Mesenchymal stem cell (in vitro differentiated cells and primary cell): ENCODE results near the gene PITX2.

Experiments used
- DNase-seq: peaks from one replicate; pipeline ENCODE4 v3.0.0-alpha.2; 2013
- H2AFZ ChIP-seq: one replicate; pipeline ENCODE4 v1.6.1; 2013; ENCODE audit warnings: low read depth, mild to moderate bottlenecking, control low read depth, inconsistent platforms, low read length, moderate library complexity
- H2AK5ac ChIP-seq: 2 replicates; pipeline ENCODE4 v1.6.1; 2013; ENCODE audit warnings: low read length, moderate library complexity, mild to moderate bottlenecking, inconsistent platforms; ENCODE audit not compliant: severe bottlenecking
- H2BK120ac ChIP-seq: one replicate; pipeline ENCODE4 v1.6.1; 2013; ENCODE audit warnings: low read depth, mild to moderate bottlenecking, inconsistent platforms, low read length, moderate library complexity
- H2BK12ac ChIP-seq, 2 experiments: one replicate each; pipeline ENCODE4 v1.6.1; 2013; ENCODE audit warnings: inconsistent platforms in 2 of 2, low read length in 2 of 2, mild to moderate bottlenecking in 2 of 2, moderate library complexity in 2 of 2, control low read depth in 1 of 2
- H2BK15ac ChIP-seq: one replicate; pipeline ENCODE4 v1.6.1; 2013; ENCODE audit warnings: mild to moderate bottlenecking, low read depth, inconsistent platforms; ENCODE audit not compliant: poor library complexity, severe bottlenecking
- H2BK5ac ChIP-seq: 2 replicates; pipeline ENCODE4 v1.6.1; 2013; ENCODE audit warnings: low read depth, mild to moderate bottlenecking, low read length, control low read depth, inconsistent platforms; ENCODE audit not compliant: poor library complexity, severe bottlenecking
- H3K14ac ChIP-seq, 2 experiments: one replicate each; pipeline ENCODE4 v1.6.1; 2013; ENCODE audit warnings: inconsistent platforms in 2 of 2, low read length in 2 of 2, control low read depth in 1 of 2, mild to moderate bottlenecking in 1 of 2, moderate library complexity in 1 of 2
- H3K18ac ChIP-seq, 2 experiments: one replicate each; pipeline ENCODE4 v1.6.1; 2013; ENCODE audit warnings: inconsistent platforms in 2 of 2, low read length in 2 of 2, control low read depth in 1 of 2, low read depth in 1 of 2, mild to moderate bottlenecking in 1 of 2
- H3K23ac ChIP-seq, 2 experiments: one replicate each; pipeline ENCODE4 v1.6.1; 2013; ENCODE audit warnings: inconsistent platforms in 2 of 2, low read length in 2 of 2, mild to moderate bottlenecking in 2 of 2, moderate library complexity in 2 of 2, control low read depth in 1 of 2
- H3K27ac ChIP-seq: 2 replicates; pipeline ENCODE4 v1.5.1; 2013; ENCODE audit warnings: mild to moderate bottlenecking, moderate library complexity, low read length, control low read depth, inconsistent platforms; ENCODE audit not compliant: poor library complexity, severe bottlenecking
- H3K27me3 ChIP-seq, 2 experiments: 2 replicates each; pipeline versions ENCODE4 v1.6.1 to v1.7.0; 2013; ENCODE audit warnings: low read length in 2 of 2, mild to moderate bottlenecking in 2 of 2, moderate library complexity in 2 of 2, control low read depth in 1 of 2, inconsistent platforms in 1 of 2; ENCODE audit not compliant: control insufficient read depth in 1 of 2, insufficient read depth in 1 of 2
- H3K36me3 ChIP-seq, 2 experiments: 2 replicates each; pipeline versions ENCODE4 v1.6.1 to v1.7.0; 2013; ENCODE audit warnings: low read length in 2 of 2, control low read depth in 1 of 2, inconsistent platforms in 1 of 2, low read depth in 1 of 2, mild to moderate bottlenecking in 1 of 2; ENCODE audit not compliant: insufficient read depth in 2 of 2, control insufficient read depth in 1 of 2
- H3K4ac ChIP-seq, 2 experiments: one replicate each; pipeline ENCODE4 v1.6.1; 2013; ENCODE audit warnings: inconsistent platforms in 2 of 2, low read length in 2 of 2, mild to moderate bottlenecking in 2 of 2, moderate library complexity in 2 of 2, control low read depth in 1 of 2, low read depth in 1 of 2
- H3K4me1 ChIP-seq: 2 replicates; pipeline ENCODE4 v1.6.1; 2013; ENCODE audit warnings: low read depth, low read length, control low read depth; ENCODE audit not compliant: control insufficient read depth, insufficient read depth
- H3K4me2 ChIP-seq: 2 replicates; pipeline ENCODE4 v1.6.1; 2013; ENCODE audit warnings: low read length, mild to moderate bottlenecking, inconsistent platforms; ENCODE audit not compliant: poor library complexity, severe bottlenecking
- H3K4me3 ChIP-seq, 2 experiments: 2 replicates each; pipeline versions ENCODE4 v1.5.1 to v1.7.0; 2013; ENCODE audit warnings: low read length in 2 of 2, mild to moderate bottlenecking in 2 of 2, control low read depth in 1 of 2, low read depth in 1 of 2; ENCODE audit not compliant: insufficient read depth in 1 of 2
- H3K79me1 ChIP-seq: replicated peaks from 2 replicates; pipeline ENCODE4 v1.6.1; 2013; ENCODE audit warnings: mild to moderate bottlenecking, control low read depth, low read length, inconsistent platforms; ENCODE audit not compliant: poor library complexity, severe bottlenecking
- H3K9ac ChIP-seq: 2 replicates; pipeline ENCODE4 v1.7.0; 2013; ENCODE audit warnings: mild to moderate bottlenecking, low read length, moderate library complexity
- H3K9me3 ChIP-seq: 2 replicates; pipeline ENCODE4 v1.7.0; 2013; ENCODE audit warnings: mild to moderate bottlenecking, low read length; ENCODE audit not compliant: control insufficient read depth
- H4K8ac ChIP-seq: one replicate; pipeline ENCODE4 v1.6.1; 2013; ENCODE audit warnings: inconsistent platforms, mild to moderate bottlenecking, low read length, moderate library complexity
- H4K91ac ChIP-seq: one replicate; pipeline ENCODE4 v1.6.1; 2013; ENCODE audit warnings: mild to moderate bottlenecking, low read length, inconsistent platforms
- WGBS: methylation state at CpG from one replicate; pipeline ENCODE4 v1.1.7; 2013; ENCODE audit warnings: mixed read lengths; 5-methylcytosine and 5-hydroxymethylcytosine counted together

Gene PITX2

DNA sequence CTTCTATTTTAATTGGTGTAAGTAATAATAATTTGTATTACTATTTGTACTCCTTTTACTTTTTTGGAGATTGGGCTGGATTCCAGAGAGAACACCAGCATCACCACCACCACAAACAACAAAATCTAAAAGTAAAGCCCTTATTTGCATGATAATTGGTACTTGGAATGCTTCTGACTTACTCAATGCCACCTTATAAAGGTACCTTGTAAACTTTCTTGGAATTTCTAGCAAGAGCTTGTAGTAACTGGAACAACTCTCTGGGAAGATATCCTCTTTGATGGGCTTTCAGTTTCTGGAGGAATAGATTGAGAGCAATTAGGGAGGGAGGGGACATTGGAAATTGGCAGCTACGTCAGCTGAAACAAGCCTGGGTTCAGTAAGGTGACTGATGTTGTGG, 20.2 kb upstream of the PITX2 start:
- Histone ChIP-seq H2BK5ac (no peak overlapping the region), H3K23ac (no peak overlapping the region), H3K4ac (no peak overlapping the region), H2AK5ac (no peak overlapping the region), H3K14ac (no peak overlapping the region), H3K9me3 (no peaks in the 10 kb centered on the region), H3K18ac (no peak overlapping the region), H3K79me1 (no peaks in the 10 kb centered on the region), H3K27ac (no peak overlapping the region), H3K4me1 (peaks cover 7% of the 10 kb centered on the region), H3K4me2 (no peak overlapping the region), H4K8ac (no peak overlapping the region), H4K91ac (no peak overlapping the region), H3K9ac (no peak overlapping the region), H2BK12ac (no peak overlapping the region), H3K4me3 (no peak overlapping the region), H2BK120ac (no peak overlapping the region), H3K36me3 (no peaks in the 10 kb centered on the region), H2AFZ (no peak overlapping the region), H2BK15ac (no peak overlapping the region), H3K27me3 (peaks cover 35 to 70% of the 10 kb centered on the region in 2 experiments)
- 95% methylated on average over 1 of the region's 1 CpG for WGBS
- DNase-seq: no peak

DNA sequence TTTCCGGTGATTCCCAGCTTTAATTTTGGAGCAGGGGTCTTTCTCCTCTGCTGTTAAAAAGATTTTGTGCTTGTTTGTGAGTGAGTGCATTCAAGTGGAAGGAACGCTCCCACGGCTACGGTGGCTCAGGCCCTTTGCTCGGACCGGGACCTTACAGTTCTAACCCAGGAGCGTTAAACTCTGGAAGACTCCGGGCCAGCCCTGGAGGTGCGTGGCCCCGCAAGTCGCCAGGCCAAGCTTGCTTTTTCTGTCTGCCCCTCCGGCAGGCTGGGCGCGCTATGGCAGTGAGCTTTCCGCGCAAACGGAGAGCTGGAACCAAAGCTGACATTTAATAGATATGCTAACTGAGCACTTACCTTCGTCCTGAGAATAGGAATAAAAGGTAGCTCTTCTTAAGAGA, 18.3 kb upstream of the PITX2 start:
- Histone ChIP-seq H3K27ac (no peak overlapping the region), H3K27me3 (peaks cover 43 to 89% of the 10 kb centered on the region in 2 experiments), H3K14ac (no peak overlapping the region), H3K36me3 (no peaks in the 10 kb centered on the region), H3K23ac (no peak overlapping the region), H2AK5ac (no peak overlapping the region), H3K79me1 (no peaks in the 10 kb centered on the region), H3K9me3 (no peaks in the 10 kb centered on the region), H3K4me1 (peaks cover 22% of the 10 kb centered on the region), H3K9ac (no peak overlapping the region), H3K18ac (no peak overlapping the region), H2AFZ (no peak overlapping the region), H2BK15ac (no peak overlapping the region), H2BK120ac (no peak overlapping the region), H2BK12ac (no peak overlapping the region), H3K4me2 (peak overlapping the region; percentile 5), H3K4me3 (no peak overlapping the region), H4K8ac (no peak overlapping the region), H2BK5ac (no peak overlapping the region), H3K4ac (no peak overlapping the region), H4K91ac (no peak overlapping the region)
- WGBS: 5% methylated on average over 15 of the region's 18 CpGs
- no peak for DNase-seq

- Histone ChIP-seq H3K23ac (peak overlapping the region in 1 of 2 experiments; percentile 47), H3K4me2 (no peak overlapping the region), H3K9ac (no peak overlapping the region), H3K18ac (no peak overlapping the region), H3K27ac (no peak overlapping the region), H2AFZ (no peak overlapping the region), H3K4me3 (no peak overlapping the region), H4K8ac (no peak overlapping the region), H2BK15ac (no peak overlapping the region), H4K91ac (no peak overlapping the region), H2BK5ac (no peak overlapping the region), H3K79me1 (no peaks in the 10 kb centered on the region), H3K9me3 (no peaks in the 10 kb centered on the region), H3K36me3 (no peaks in the 10 kb centered on the region), H2AK5ac (no peak overlapping the region), H3K4me1 (peaks cover 22% of the 10 kb centered on the region), H2BK12ac (no peak overlapping the region), H3K4ac (no peak overlapping the region), H3K27me3 (peaks cover 43 to 91% of the 10 kb centered on the region in 2 experiments), H3K14ac (no peak overlapping the region), H2BK120ac (no peak overlapping the region)
- 26% methylated on average over 7 of the region's 9 CpGs for WGBS
- no peak for DNase-seq
Observed at GRCh38 chr4:110640576-110640975, 17.7 kb upstream of the PITX2 start.

- no peak overlapping the region for H3K14ac ChIP-seq
- H3K4me3 ChIP-seq: peak overlapping the region in 1 of 2 experiments; percentile 39
- H2BK120ac ChIP-seq: no peak overlapping the region
- no peak overlapping the region for H3K18ac ChIP-seq
- no peak overlapping the region for H2BK15ac ChIP-seq
- no peak overlapping the region for H2BK5ac ChIP-seq
- no peaks in the 10 kb centered on the region for H3K79me1 ChIP-seq
- no peak overlapping the region for H4K91ac ChIP-seq
- no peaks in the 10 kb centered on the region for H3K36me3 ChIP-seq
- peak; percentile 33 for DNase-seq
- H3K27ac ChIP-seq: no peak overlapping the region
- no peak overlapping the region for H2AFZ ChIP-seq
- H2AK5ac ChIP-seq: no peak overlapping the region
- H3K9me3 ChIP-seq: no peaks in the 10 kb centered on the region
- no peak overlapping the region for H3K4ac ChIP-seq
- H3K4me2 ChIP-seq: peak overlapping the region; percentile 8
- H3K23ac ChIP-seq: no peak overlapping the region
- WGBS: 2% methylated on average over 32 of the region's 34 CpGs
- H3K27me3 ChIP-seq: peaks cover 43 to 90% of the 10 kb centered on the region in 2 experiments
- peaks cover 22% of the 10 kb centered on the region for H3K4me1 ChIP-seq
- H2BK12ac ChIP-seq: no peak overlapping the region
- H4K8ac ChIP-seq: no peak overlapping the region
- no peak overlapping the region for H3K9ac ChIP-seq
Observed at GRCh38 chr4:110639207-110640090, 16.6 kb upstream of the PITX2 start.
